GM10248 (cell line): ENCODE measurements around the gene STAT3.

Experiments
- CTCF ChIA-PET: fragments of 300-600 bp; sonication (Branson Sonifier 250); formaldehyde crosslinking; extraction: SDS; loops from one replicate; lab custom pipeline; 2021; ENCODE audit warnings: antibody characterized with exemption; lab: Yijun Ruan, JAX
- POLR2A ChIA-PET: fragments of 350-650 bp; sonication (Branson Sonifier 250); formaldehyde crosslinking; extraction: SDS; loops from one replicate; lab custom pipeline; 2020; ENCODE audit warnings: antibody characterized with exemption; lab: Yijun Ruan, JAX
- DNase-seq: peaks from one replicate; pipeline ENCODE4 v3.0.0; 2012; ENCODE audit errors: extremely low spot score
- CTCF ChIP-seq: IDR thresholded peaks from 2 replicates; pipeline ENCODE4 v1.5.1; 2012; ENCODE audit warnings: mild to moderate bottlenecking, low read depth; ENCODE audit errors: extremely low read depth, missing control alignments, control extremely low read depth

Gene STAT3

DNA sequence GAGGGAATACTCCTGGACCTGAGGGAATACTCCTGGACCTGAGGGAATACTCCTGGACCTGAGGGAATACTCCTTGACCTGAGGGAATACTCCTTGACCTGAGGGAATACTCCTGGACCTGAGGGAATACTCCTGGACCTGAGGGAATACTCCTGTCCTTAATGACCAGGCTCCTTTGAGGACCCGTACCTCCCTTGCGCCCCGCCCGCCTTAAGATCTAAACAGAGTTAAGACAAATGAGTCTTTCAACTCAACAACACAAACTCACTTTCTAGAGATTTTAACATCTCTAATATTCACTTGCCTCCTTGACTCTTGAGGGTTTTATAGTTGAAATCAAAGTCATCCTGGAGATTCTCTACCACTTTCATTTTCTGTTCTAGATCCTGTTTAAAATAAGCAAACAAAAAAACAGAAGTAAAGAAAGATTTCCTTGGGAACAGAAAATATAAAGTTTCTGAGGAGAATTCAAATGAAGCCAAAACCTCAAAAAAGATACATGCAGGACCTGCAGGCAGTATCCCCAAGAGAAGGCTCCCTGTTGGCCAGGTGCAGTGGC is 49.7 kb downstream of the STAT3 start:
- ChIA-PET POLR2A (no interaction called here), CTCF (interaction anchor here (1.2 to 2.3 kb wide), 3 partner anchors 10 to 76 kb away, joined by 4 to 6 read pairs (median 5); no protein-coding TSS in a partner anchor)
- DNase-seq = no peak
- no peak for TF ChIP-seq CTCF

GRCh38 chr17:42337442-42337841 is 50.8 kb downstream of the STAT3 start:
- CTCF ChIA-PET = interaction anchor here (0.8 to 31.0 kb wide), 7 partner anchors 13 to 190 kb away, joined by 3 to 890 read pairs (median 3); partner anchors contain the start of gene STAT3
- TF ChIP-seq CTCF = no peak
- peak; percentile 78 for DNase-seq
- POLR2A ChIA-PET = interaction anchor here (0.6 to 0.8 kb wide), 2 partner anchors 51 to 75 kb away, joined by 4 to 7 read pairs; partner anchors contain the start of gene STAT3

GRCh38 chr17:42334677-42335076 is 53.6 kb downstream of the STAT3 start:
- no peak for DNase-seq
- no peak for TF ChIP-seq CTCF
- POLR2A ChIA-PET = interaction anchor here (1.2 kb wide), 1 partner anchor 54 kb away, joined by 4 read pairs; the partner anchor contains the start of gene STAT3
- CTCF ChIA-PET = interaction anchor here (1.2 to 31.0 kb wide), 6 partner anchors 11 to 68 kb away, joined by 3 to 890 read pairs (median 5); partner anchors contain the start of gene STAT3

- POLR2A ChIA-PET = interaction anchor here (0.8 kb wide), 2 partner anchors 19 to 452 kb away, joined by 3 to 6 read pairs; no protein-coding TSS in a partner anchor
- TF ChIP-seq CTCF = no peak
- DNase-seq = peak; percentile 60
- CTCF ChIA-PET = interaction anchor here (1.3 to 31.0 kb wide), 4 partner anchors 9 to 69 kb away, joined by 3 to 890 read pairs (median 4); partner anchors contain the start of gene STAT3
Observed at GRCh38 chr17:42333053-42333452, 55.2 kb downstream of the STAT3 start.

DNA sequence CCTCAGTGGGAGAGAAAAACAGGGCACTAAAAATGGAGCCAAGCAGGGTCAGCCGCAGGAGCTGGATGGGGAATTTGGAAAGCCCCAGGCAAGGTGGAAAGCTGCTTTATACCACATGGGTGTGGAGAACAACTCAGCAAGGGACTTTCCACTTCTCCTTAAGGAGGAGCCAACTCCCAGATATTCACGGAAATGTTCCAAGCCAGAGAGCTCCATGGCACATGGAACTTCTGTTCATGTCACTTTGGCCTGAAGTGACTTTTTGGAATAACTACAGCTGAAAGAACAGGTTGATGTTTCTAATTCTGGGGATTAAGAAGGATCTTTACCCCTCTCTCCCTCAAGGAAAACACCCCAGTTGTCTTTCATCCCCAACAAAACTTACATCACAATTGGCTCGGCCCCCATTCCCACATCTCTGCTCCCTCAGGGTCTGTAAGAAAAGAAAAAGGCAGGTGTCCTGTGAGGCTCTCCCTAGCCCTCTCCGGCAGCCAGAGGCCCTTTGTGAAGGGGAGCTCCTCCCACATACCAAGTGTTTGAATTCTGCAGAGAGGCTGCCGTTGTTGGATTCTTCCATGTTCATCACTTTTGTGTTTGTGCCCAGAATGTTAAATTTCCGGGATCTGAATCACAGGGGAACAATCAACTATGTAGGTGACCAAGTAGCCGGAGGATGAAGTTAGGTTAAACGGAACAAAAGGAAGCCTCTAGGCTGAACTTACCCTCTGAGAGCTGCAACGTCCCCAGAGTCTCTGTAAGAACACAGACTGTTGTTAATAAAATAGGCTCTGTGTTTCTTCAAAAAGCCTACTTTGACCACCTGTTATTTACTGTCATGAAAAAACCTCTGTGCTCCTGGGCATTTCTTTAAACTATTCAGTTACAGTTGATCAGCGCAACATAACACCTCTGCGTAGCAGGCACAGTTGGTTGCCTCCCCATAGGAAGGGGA is 58.9 kb downstream of the STAT3 start:
- POLR2A ChIA-PET = no interaction called here
- CTCF ChIA-PET = interaction anchor here (1.2 to 31.0 kb wide), 2 partner anchors 73 to 198 kb away, joined by 6 to 890 read pairs; partner anchors contain the start of gene STAT3
- no peak for TF ChIP-seq CTCF
- no peak for DNase-seq

- ChIA-PET CTCF (interaction anchor here (2.7 to 31.0 kb wide), 3 partner anchors 12 to 77 kb away, joined by 11 to 890 read pairs (median 85); partner anchors contain the start of gene STAT3), POLR2A (no interaction called here)
- no peak for DNase-seq
- TF ChIP-seq CTCF = no peak
Observed at GRCh38 chr17:42325026-42325425, 63.2 kb downstream of the STAT3 start.
